Fibroblast of mammary gland (primary cell): ENCODE results near the gene SHISA2.

Experiments
- DNase-seq: peaks from one replicate; pipeline ENCODE4 v3.0.0-alpha.2; 2010; ENCODE audit warnings: low read depth
- H3K4me3 ChIP-seq: 2 replicates; pipeline ENCODE4 v1.5.1; 2011; ENCODE audit warnings: low read depth, mild to moderate bottlenecking, low read length, moderate library complexity; ENCODE audit not compliant: control insufficient read depth
- TF ChIP-seq, protein P1 (sequence below): conservative IDR thresholded peaks from 2 replicates; pipeline ENCODE4 v1.5.1; 2011; ENCODE audit warnings: low read depth, low read length, inconsistent platforms; ENCODE audit not compliant: control insufficient read depth, insufficient read depth

SHISA2 gene

DNA sequence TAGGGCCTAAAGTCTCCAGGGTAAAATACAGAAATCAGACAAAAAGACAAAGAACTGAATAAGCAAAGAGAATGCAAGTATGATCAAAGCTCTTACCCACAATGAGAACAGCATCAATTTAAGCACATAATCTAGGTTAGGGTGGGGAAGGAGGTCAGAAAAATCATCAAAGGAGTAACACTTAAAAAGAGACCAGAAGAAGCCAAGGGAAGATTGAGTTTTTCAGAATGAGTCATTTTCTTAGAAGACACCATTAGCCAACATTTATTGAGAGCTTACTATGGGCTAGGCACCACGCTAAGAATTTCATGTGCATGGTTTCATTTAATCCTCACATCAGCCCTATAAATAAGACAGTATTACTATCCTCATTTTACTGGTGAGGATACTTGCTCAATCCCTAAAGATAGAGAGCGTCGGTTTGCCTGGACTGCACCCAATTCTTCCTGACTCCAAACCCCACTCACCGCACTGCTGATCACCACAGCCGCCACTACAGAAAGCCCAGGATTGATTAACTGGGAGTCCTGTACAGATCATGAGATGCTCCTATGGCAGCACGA, 1.7 kb upstream of the SHISA2 start:
- no peak for DNase-seq
- no peak overlapping the region for H3K4me3 ChIP-seq
- TF ChIP-seq, protein P1, sequence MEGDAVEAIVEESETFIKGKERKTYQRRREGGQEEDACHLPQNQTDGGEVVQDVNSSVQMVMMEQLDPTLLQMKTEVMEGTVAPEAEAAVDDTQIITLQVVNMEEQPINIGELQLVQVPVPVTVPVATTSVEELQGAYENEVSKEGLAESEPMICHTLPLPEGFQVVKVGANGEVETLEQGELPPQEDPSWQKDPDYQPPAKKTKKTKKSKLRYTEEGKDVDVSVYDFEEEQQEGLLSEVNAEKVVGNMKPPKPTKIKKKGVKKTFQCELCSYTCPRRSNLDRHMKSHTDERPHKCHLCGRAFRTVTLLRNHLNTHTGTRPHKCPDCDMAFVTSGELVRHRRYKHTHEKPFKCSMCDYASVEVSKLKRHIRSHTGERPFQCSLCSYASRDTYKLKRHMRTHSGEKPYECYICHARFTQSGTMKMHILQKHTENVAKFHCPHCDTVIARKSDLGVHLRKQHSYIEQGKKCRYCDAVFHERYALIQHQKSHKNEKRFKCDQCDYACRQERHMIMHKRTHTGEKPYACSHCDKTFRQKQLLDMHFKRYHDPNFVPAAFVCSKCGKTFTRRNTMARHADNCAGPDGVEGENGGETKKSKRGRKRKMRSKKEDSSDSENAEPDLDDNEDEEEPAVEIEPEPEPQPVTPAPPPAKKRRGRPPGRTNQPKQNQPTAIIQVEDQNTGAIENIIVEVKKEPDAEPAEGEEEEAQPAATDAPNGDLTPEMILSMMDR = no peak

DNA sequence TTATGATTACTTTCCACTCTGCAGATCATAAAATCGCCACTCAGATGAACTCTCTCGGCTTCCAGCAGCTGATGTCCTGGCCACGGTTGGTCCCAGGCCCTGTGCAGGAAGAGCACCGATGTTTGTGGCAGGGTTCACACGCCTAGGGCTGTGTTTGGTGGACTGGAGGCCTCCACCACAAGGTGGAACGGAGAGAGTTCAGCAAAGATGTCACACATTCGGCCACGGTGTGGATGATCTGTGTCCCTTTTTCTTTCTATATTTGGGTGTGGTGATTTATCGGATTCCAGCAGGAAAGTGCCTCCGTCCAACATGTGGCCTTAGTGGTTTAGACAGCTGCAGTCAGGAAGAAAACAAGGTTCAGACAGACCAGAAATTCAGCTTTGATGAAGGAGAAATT, 521 bp upstream of the SHISA2 start:
- no peak for DNase-seq
- H3K4me3 ChIP-seq = no peak overlapping the region
- TF ChIP-seq, protein P1 = no peak

- no peak for DNase-seq
Observed at GRCh38 chr13:26051231-26051656, 572 bp downstream of the SHISA2 start.

DNA sequence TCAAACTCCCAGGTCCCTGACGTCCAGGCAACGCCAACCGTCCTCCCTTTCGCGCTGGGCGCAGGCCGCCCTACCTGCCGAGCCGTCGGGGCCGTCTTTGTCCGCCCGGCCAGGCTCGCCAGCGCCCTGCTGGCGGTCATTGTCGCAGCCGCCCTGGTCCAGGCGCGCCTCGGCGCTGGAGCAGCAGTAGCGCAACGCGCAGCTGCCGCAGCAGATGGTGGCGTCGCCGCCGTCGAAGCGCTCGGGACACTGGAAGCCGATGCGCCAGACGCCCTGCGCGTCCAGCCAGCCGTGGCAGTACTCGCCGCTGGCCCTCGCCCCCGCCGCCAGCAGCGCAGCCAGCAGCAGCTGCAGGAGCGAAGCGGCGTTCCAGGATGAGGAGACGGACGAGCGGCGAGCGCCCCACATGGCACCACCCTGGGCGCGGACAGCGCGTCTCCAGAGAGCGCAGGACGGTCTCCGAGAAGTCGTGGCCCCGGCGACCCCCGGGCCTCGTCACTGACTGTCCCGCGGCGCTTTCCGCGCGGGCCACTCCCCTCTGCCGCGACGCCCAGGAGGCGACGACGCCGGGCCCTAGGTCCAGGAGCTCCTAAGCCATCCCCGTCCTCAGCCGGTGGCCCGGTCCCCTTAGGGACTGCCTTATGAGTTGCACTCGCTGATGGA, 1.1 kb downstream of the SHISA2 start:
- H3K4me3 ChIP-seq = no peak overlapping the region
- DNase-seq = no peak
- TF ChIP-seq, protein P1 = no peak

More at GRCh38 chr13:26051231-26051656, 572 bp downstream of the SHISA2 start:
- no peak overlapping the region for H3K4me3 ChIP-seq
- TF ChIP-seq, protein P1 = no peak

- no peak for DNase-seq
- no peak overlapping the region for H3K4me3 ChIP-seq
- TF ChIP-seq, protein P1 = no peak
Observed at GRCh38 chr13:26048741-26049140, 3.1 kb downstream of the SHISA2 start.

DNA sequence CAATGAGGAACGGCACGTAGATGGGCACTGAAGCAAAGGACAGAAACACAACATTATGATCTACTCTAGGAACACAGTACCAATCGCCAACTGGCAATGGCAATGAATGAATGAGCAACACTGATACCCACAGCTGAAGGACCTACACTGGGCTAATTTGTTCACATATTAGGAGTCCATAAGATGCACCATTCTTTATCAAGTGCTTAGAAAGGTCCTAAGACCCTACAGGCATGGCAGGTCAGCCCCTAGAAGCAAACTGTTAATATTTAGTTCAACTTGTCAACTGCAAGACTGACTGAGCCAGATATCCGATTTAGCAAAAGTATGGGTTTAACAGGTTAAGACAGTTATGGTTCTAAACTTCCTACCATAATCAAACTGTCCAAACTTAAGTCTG, 4.8 kb downstream of the SHISA2 start:
- DNase-seq = no peak
- TF ChIP-seq, protein P1 = no peak
- H3K4me3 ChIP-seq = no peak overlapping the region
